Fibroblast of mammary gland (primary cell): ENCODE results near the gene TOMM20.

Experiments
- DNase-seq: peaks from one replicate; pipeline ENCODE4 v3.0.0-alpha.2; 2010; ENCODE audit warnings: low read depth
- H3K4me3 ChIP-seq: 2 replicates; pipeline ENCODE4 v1.5.1; 2011; ENCODE audit warnings: low read depth, mild to moderate bottlenecking, low read length, moderate library complexity; ENCODE audit not compliant: control insufficient read depth
- TF ChIP-seq, protein P1 (sequence below): conservative IDR thresholded peaks from 2 replicates; pipeline ENCODE4 v1.5.1; 2011; ENCODE audit warnings: low read depth, low read length, inconsistent platforms; ENCODE audit not compliant: control insufficient read depth, insufficient read depth

TOMM20 gene

DNA sequence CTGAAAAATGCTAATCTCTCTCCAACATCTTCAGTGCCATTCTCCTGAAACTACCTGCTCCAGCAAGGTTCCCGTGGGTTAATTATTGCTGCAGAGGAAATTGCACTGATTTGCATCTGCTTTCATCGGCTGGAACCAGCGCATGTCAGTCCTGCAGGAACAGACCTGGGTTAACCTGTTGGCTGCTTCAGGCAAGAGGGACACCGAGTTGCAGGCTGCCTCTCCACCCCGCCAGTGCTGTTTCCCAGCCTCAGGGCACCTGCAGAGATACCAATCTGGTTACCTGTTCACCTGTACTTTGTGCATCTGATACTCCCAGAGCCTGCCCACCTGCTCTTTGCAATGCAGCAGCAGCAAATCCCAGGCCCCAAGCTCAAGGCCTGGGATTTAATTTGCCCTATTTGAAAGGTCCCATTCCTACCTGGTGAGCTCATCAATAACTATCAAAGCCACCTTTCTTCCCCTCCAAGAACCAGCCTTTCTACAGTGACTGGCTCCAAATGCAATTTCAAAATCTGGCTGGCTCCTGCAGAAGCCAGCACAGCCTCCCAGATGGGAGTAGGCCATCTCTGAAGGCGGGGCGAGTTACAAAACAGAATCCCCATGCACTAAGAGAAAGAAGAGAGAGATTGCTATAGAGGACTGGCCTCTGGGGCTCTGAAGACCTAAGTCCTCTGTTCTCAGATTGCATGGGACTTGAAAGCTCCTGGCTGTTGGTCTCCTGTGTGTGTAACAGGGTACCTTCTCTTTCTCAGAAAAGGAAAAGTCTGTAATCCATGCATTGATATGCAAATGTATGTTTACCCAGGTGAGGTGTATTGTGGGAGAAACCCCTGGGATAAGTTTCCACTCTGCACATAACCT lies 67.8 kb downstream of the TOMM20 start:
- H3K4me3 ChIP-seq: no peak overlapping the region
- TF ChIP-seq, protein P1, sequence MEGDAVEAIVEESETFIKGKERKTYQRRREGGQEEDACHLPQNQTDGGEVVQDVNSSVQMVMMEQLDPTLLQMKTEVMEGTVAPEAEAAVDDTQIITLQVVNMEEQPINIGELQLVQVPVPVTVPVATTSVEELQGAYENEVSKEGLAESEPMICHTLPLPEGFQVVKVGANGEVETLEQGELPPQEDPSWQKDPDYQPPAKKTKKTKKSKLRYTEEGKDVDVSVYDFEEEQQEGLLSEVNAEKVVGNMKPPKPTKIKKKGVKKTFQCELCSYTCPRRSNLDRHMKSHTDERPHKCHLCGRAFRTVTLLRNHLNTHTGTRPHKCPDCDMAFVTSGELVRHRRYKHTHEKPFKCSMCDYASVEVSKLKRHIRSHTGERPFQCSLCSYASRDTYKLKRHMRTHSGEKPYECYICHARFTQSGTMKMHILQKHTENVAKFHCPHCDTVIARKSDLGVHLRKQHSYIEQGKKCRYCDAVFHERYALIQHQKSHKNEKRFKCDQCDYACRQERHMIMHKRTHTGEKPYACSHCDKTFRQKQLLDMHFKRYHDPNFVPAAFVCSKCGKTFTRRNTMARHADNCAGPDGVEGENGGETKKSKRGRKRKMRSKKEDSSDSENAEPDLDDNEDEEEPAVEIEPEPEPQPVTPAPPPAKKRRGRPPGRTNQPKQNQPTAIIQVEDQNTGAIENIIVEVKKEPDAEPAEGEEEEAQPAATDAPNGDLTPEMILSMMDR: no peak
- no peak for DNase-seq
